GM21737 (cell line): ENCODE results near the gene VSIG1.

Experiments
- ATAC-seq: cut with Tn5 transposase; IDR thresholded peaks from one replicate; pipeline ENCODE4 v1.9.1; 2021; ENCODE audit warnings: mild to moderate bottlenecking, moderate library complexity; ENCODE audit not compliant: unreplicated experiment

Gene VSIG1

DNA sequence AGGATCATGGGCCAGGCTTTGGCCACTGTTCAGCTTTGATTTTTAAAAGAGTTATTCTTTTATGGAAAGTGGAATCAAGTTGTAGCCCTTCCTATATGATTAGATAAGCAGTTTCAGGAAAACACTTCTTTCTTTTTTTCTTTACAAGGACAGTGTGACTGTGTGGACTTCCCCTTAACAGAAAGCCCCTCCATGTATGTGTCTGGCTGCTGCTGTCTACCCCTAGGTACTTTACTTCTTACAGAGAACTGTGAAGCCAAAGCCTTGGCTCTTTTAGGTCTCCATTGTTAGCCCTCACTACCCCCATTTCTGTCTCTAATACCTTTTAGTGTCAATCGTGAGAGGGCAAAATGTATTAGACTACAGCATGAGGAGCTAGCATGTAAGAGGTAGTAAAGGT, 19.1 kb downstream of the VSIG1 start:
- ATAC-seq: no peak

DNA sequence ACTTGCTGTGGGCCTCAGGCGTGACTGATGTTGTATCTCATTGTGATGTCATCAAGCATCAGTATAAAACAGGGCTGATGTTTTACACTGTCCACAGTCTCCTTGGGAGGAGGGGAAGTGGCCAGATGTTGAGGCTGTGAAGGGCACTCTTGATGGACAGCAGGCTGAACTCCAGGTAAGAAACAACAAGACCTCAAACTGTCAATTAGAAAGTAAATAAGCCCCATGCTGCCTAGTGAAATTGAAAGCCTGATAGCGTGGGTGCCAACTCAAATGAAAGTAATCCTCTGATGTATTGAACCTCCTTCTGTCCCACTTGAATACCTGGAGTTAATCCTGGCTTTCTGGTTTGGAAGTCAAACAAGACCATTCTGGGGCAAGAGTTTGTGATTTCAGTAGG, 19.7 kb downstream of the VSIG1 start:
- ATAC-seq: no peak

DNA sequence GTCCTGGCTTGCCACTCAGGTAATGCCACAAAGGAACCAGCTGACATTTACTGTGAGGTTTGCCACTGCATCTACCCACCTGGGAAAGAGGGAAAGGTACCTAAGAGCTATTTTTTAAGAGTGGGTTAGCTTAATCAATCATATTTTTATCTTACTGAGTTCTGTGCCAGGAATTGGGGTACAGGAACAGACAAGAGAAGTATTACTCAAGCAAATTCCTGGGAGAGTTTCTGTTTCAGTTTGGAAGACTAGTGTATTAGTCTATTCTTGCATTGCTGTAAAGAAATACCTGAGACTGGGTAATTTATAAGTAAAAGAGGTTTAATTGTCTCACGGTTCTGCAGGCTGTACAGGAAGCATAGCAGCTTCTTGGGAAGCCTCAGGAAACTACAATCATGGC, 23.3 kb downstream of the VSIG1 start:
- no peak for ATAC-seq

DNA sequence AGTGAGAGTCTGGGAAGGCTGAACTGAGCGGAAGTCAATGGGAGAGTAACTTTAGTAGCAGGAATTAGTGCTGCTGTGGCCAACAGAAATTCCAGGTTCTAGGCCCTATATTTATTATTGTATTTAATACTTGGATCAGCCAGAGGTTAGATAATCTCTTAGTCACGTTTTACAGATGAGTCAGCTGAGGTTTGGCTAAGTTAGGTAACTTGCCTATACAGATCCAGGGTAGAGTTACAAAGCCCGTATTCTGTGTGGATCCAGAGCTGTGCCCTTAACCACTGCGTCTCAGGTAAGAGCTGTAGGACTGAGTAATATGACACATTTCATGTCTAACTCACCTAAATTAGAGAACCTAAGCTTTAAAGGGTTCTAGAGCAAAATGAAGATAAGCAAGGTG, 26.0 kb downstream of the VSIG1 start:
- ATAC-seq: no peak

DNA sequence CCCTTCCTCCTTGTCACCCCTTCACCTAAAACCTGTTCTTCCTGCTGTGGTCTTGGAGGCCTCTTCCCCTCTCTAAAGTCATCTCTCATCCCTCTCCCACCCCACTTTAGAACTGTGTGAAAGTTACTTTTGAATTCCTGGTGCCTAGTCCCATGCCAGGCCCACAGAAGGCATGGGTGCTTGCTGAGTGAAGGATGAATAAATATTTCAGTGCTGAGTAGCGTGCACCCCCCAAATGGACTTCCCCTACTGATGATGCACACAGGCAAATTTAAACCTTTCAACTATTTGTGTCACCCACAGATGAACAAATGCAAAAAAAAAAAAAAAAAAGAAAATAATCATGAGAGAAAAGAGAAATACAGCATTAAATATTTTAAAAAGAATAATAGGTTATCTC, 26.7 kb downstream of the VSIG1 start:
- ATAC-seq: no peak

DNA sequence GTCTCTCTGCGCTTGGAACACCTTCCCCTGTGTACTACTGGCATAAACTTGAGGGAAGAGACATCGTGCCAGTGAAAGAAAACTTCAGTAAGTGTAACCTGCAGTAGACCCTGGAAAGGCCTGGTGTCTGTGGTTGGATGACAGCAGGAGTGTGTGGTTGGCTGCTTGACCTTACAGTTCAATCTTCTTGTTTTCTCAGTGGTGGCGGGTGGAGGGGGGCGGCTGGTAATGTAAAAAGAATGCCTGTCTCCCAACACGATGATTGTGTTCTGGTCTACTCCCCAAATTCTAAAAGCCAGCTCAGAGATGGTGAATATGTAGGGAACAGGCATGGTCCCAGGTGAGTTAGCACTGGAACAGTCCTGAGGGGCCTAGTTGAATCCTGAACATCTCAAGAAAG, 27.9 kb downstream of the VSIG1 start:
- no peak for ATAC-seq

DNA sequence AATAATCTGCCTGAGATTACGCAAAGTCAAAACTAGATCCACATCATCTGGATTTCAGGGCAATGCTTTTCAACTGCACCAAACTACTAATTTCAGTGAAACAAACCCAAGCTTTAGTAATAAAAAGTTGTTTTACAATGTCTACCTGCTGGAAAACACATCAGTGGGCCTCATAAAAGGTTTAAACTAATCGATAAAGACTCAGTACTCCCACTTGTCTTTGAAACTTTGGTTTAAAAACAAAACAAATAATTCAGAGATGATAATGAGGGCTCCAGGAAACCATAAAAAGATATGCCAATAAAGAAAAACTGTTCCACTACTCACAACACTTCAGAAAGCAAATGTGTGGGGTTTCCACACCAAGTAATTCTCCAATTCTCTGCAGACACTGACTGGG, 36.2 kb downstream of the VSIG1 start:
- ATAC-seq: no peak

DNA sequence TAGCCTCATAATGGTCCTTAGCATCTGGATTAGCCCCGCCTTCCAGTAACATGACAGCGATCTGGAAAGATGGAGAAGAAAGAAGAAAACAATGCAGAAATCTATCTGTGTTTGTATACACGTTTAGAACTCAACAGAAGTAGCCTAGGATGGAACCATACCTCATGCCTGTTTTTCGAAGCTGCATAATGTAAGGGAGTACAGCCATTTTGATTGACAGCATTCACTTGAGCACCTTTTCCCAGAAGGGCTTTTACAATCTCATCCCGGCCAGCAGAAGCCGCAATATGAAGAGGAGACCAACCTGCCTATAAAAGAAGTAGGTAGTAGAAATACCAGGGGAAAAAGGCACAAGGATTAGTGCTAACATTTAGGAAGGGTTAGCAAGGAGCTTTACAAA, 42.9 kb downstream of the VSIG1 start:
- no peak for ATAC-seq

DNA sequence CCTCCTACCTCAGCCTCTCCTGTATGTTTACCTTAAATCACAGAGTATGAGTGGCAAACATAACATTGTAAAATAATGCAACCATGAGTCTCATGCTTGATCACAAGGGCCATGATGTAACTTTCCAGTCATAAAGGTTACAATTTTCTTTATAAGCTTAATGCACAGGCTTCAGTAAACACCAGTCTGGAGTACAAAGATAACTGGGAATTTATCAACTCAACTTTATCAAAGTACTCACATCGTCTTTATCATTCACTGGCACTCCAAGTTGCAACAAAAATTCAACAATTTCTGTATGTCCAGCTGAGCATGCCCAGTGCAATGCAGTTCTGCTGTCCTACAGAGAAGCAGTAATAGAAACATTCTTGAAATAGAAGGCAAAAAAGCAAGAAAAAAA, 43.6 kb downstream of the VSIG1 start:
- no peak for ATAC-seq

DNA sequence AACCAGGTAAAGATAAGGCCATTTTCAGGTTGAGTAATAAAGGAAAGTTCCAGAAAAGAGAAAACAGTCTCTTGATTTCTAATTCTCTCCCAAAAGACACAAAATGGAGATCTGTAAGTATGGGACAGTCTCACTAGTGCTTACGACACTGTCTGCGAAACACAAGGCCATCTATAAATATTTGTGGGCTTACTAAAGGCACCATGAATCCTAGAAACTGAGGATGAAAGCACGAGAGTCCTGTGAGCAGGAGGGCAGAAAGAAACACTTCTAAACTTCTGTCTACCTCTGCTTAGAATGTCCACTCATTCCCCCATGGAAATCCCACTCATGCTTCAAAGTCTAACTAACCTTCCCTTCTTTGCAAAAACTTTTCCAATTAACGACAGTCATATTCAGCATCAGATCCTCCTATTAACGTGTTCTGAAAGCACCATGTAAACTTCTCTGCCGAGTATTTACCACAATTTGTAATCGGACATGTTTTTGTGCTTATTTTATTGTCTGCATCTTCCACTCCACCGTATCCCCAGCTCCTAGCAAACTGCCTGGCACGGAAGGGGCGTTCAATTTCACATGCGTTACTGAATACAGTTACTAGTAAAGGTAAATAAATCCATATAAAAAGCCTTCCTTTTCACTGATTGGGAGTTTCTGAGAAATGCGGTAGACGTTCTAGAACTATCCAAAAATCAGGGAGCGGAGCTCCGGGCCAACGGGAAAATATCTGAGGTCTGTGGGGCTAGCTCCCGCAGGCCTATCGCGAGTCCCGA, 45.8 kb downstream of the VSIG1 start:
- ATAC-seq: peak; percentile 12

DNA sequence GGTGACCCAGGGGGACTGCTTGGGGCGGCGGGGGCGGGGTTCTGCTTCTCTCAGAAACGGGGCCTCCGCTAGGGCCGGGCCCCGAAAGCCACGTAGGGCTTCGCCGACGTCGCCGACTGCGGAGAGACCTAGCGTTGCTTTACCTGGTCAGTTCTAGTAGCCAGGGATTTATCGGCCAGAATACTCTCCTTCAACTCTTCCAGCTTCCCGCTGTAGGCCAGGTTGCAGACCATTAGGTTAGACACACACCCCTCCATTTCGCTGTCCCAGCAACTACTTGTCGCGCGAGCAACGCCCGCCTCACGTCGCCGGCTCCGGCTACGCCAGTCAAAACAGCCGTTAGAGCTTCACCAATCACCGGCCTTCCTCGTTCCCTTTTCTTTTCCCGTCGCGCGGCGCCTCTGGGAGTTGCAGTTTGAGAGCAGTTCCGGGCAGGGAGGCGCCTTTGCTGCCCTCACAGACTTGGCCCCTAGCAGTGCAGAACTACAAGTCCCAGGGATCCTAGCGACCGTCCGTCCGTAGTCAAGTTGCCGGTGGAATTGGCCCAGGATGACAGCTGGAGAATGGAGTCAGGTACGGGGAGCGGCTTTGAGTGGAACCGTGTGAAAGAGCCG, 46.5 kb downstream of the VSIG1 start, which contains the start of the genes ATG4A and PSMD10:
ATG4A (plus strand) TSS at position 515 of the 614 bp plus-strand sequence; CDS start at position 564, 49 bp downstream.
PSMD10 (minus strand) TSS at position 279 of the 614 bp plus-strand sequence; CDS start at position 257, 22 bp downstream.
- peak; percentile 96 for ATAC-seq

DNA sequence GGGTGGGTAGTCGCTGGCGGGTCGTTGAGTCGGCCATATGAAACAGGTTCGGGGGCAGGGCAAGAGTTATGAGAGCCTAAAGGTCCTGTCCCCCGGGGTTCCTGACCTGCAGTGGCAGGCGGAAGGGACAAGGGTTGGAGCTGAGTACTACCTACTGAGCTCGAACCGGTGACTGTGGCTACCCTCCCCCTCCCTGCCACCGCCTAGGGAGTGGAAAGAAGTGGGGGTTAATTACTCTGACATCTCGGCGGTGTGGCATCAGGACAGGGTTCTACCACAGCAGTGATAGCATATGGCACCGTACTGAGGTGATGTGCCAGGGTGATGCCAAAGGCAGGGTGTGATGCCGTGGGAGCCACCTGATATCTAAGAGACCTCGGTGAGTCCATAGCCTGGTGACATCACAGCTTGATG, 47.0 kb downstream of the VSIG1 start:
- peak; percentile 39 for ATAC-seq

DNA sequence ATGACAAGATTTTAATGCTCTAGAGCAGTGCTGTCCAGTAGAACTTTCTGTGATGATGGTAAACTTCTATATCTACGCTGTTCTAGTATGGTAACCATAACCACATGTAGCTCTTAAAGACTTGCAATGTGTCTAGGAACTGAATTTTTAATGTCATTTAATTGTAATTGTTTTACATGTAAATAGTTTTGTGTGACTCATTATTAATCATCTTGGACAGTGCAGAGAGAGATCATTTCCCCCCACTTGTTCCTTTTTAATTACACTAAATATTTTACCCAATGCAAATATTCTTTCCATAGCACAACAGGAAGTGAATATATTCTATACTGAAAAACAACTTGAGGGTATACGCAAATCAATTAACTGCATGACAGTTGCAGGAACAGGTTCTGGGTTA, 52.5 kb downstream of the VSIG1 start:
- no peak for ATAC-seq

DNA sequence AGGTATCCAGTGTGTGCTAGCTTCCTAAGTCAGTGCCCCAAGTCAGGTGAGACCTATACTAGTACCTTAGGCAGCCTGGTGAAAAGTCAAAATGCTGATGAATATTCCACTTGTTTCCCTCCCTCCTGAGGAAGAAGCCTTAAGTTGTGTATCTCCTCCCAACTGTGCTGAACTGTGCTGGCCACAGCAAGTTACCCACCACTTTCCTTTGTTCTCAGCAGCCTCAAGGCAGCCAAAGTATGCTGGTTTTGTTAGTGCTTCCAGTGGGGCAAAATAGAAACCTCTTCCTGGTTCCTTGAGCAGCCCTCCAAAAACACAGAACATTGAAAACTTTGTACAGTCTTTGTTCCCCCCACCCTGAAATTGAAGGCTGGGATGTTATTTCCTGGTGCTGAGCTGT, 60.6 kb downstream of the VSIG1 start:
- ATAC-seq: no peak

DNA sequence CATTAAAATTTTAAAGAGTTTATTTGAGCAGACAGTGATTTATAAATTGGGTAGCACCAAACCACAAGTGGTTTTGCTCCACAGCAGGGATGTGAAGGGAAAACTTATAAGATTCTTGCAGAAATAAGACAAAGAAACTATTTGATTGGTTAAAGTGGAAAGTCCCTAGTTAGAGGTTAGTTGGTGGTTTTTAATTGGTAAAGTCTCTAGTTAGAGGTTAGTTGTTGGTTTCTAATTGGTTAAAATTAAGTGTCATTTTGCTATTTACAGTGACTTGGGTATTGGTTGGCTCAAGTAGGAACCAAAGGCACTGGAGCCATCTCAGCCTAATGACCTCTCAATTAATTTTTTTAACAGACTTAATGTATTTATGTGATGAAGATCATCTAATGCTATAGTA, 69.7 kb downstream of the VSIG1 start:
- no peak for ATAC-seq

DNA sequence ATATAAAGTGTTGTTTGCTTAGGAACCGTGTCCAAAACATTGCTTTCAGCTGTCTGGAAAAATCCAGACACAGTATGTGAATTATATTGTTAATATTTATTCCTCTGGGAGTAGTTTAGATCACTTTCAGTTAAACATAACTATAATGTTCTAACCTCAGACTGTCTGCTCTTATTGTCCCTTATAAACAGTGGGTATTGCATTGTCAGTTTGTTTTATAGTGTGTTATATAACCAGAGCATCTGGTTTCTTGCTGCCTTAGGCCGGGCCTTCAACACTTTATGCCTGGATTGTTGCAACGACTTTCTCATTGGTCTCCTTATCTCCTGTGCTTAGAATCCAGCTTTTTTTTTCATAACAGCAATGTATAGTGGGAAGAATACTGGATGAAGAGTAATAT, 73.1 kb downstream of the VSIG1 start:
- ATAC-seq: no peak

DNA sequence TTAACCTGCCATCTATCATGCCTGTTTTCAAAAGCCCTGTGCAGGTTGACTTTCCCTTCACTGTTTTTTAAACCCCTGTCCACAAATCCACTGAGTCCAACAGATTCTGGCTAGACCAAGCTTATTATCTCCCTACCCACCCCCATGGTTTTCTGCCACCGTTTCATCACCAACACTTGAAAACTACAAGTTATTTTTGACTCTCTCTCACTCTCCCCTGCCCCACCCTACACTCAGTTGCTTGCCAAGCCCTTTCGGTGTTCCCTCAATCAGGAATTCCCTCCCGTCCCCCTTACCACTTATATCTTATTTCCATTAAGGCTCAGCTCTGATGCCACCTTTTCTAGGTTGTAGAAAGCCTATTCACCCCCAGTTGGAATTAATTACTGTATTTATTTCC, 76.4 kb downstream of the VSIG1 start:
- no peak for ATAC-seq

DNA sequence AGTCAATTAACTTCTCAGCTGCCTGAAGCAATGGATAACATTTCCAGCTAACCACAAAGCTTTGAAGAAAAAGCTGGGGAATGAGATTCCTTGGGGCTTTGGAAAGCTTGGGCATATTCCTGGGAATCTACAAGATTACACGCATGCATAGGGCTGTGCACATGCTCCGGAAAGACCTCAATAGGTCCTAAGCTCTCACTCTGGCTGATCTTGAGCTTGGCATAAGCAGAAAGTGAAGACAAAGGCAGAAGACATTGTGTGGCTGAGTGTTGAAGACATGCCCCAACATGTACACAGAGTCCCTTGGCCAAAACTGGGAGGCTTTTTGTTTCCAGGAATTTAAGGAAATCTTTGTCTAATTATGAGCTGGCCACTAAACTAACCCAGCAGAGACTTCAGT, 77.9 kb downstream of the VSIG1 start:
- no peak for ATAC-seq

DNA sequence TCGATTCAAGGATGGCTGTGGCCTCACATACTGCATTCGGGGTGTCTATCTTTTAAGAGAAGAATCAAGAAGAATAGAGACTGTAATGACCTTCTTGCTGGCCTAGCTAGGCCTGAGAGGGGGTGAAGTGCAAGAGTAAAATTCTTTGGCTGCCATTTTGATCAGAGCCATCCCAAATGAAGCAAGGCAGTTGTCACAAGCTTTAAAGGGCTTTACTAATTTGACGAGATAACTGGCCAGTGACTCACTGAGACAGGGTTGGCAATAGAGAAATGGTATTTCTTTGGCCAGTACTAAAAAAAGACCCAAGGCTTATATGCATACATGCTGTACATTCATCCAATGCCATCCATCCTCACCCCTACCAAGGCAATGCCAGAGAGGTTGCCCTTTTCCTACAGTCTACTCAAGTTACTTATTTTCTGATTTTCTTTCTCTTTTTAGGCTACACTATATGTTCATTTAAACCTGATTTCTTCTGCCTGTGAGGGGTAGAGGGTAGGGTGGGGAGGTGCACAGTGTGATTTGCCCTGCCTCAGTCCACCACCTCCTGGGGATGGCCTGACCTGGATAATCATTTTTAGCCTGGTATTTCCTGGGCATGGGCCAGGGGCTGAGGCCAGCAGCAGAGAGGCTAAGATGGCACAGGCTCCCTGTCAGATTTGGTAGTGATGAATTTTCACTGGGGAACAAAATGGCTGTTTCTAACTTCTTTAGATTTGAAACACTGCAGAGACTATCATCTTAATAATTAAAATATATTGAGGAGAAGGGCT, 78.9 kb downstream of the VSIG1 start:
- no peak for ATAC-seq

DNA sequence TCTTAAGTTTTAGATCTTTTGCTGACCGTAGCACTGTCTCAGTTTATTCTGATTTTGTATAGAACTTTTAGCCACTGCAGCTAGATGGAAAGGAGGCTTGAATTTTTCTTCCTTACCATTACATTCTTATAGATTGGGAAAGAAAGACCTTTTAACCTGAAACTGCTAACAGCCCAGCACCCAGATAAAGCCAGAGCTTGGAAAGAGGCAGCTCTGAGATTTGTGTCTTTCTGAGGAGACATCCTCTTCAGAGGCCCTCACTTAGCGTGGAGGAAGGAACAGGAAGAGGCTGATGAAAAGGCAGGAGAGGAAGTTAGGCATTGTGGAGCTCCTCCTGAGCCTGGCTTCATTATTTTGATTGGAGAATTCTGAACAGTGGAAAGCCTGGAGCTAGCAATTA, 81.8 kb downstream of the VSIG1 start:
- no peak for ATAC-seq

DNA sequence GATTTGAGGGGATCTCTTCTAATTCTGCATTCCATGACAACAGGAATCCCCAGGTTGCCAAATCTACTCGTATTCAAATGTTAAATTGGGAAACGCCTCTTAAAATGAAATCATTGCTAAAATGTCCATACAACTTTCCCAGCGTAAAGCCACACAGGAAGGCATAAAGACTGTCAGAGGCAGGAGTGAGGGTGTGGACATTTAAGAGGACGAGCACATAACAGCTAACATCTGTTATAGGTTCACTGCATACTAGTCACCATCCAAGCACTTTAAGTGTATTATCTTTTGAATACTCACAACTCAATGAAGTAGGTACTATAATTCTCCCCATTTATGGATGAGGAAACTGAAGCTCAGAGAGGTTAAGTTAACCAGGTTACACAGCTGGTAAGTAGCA, 82.3 kb downstream of the VSIG1 start:
- ATAC-seq: no peak
